HCT116 (cell line): ENCODE data around the gene AVL9. TPM values are rescaled to one million over a fixed set of nuclear protein-coding genes. Genes with fewer than 3 reads are reported as not detected.

ENCODE experiments used
- ATAC-seq: fragments of 200-7000 bp; cut with Tn5 transposase; 2 replicates; pipeline ENCODE4 v1.9.1; 2020; ENCODE audit warnings: mild to moderate bottlenecking, moderate library complexity
- BruUV-seq: library from RNA; stranded (reverse); fragments of 400-500 nt; replicated peaks from 2 replicates; lab custom pipeline; 2021; lab: Mats Ljungman, UMichigan
- CTCF ChIA-PET: fragments of 300-600 bp; sonication (Branson Sonifier 250); formaldehyde crosslinking; loops from one replicate; lab custom pipeline; 2021; ENCODE audit warnings: antibody characterized with exemption; lab: Charles Lee
- POLR2A ChIA-PET: fragments of 300-600, 350-600 bp; sonication (Branson Sonifier 250); formaldehyde crosslinking; loops from one replicate; lab custom pipeline; 2021; ENCODE audit warnings: antibody characterized with exemption; lab: Charles Lee
- RAD21 ChIA-PET, 2 experiments: fragments of 300-600 bp; sonication (Branson Sonifier 250); formaldehyde crosslinking; loops; one replicate each; lab custom pipeline; 2023; ENCODE audit warnings: low total read pairs in 2 of 2; ENCODE audit not compliant: uncharacterized antibody in 2 of 2, unreplicated experiment in 2 of 2, low non-redundant PET in 1 of 2; lab: Charles Lee
- DNase-seq: peaks from one replicate; pipeline ENCODE4 v3.0.0-alpha.2; 2010; ENCODE audit warnings: low read depth, low spot score
- H2AFZ ChIP-seq: fragments of 200-600 bp; shearing (Covaris generic), sonication (generic); 2 replicates; pipeline ENCODE4 v1.6.1; 2017; ENCODE audit warnings: low read depth, mixed run types, mixed read lengths, antibody characterized with exemption, low read length; ENCODE audit not compliant: poor library complexity, severe bottlenecking
- H3K27ac ChIP-seq: 2 replicates; pipeline ENCODE4 v1.5.1; 2012; ENCODE audit warnings: low read depth, low read length
- H3K27me3 ChIP-seq: fragments of 200-600 bp; sonication (generic); 2 replicates; pipeline ENCODE4 v1.6.1; 2016; ENCODE audit warnings: mixed run types, low read length, mixed read lengths; ENCODE audit not compliant: insufficient read depth
- H3K36me3 ChIP-seq, 2 experiments: fragments of 200-500 bp in 1 of 2; fragments of 200-600 bp in 1 of 2; sonication (Bioruptor generic) in 1 of 2; sonication (generic) in 1 of 2; 2 replicates each; pipeline versions ENCODE4 v1.5.1 to v1.6.1; 2014 to 2016; ENCODE audit warnings: low read length in 2 of 2, inconsistent platforms in 1 of 2, mixed read lengths in 1 of 2, mixed run types in 1 of 2; ENCODE audit not compliant: insufficient read depth in 2 of 2, control insufficient read depth in 1 of 2
- H3K4me1 ChIP-seq, 2 experiments: fragments of 200-600 bp in 1 of 2; sonication (generic) in 1 of 2; 2 replicates each; pipeline versions ENCODE4 v1.5.1 to v1.6.1; 2012 to 2017; ENCODE audit warnings: low read length in 2 of 2, inconsistent platforms in 1 of 2, mild to moderate bottlenecking in 1 of 2, mixed read lengths in 1 of 2, mixed run types in 1 of 2, moderate library complexity in 1 of 2; ENCODE audit not compliant: insufficient read depth in 2 of 2, control insufficient read depth in 1 of 2
- H3K4me2 ChIP-seq: fragments of 200-600 bp; sonication (generic); 2 replicates; pipeline ENCODE4 v1.6.1; 2017; ENCODE audit warnings: mixed run types, low read length, mixed read lengths
- H3K4me3 ChIP-seq, 2 experiments: fragments of 200-600 bp in 1 of 2; sonication (generic) in 1 of 2; replicated peaks in 1 of 2; 2 replicates each; pipeline ENCODE4 v1.5.1; 2011 to 2016; ENCODE audit warnings: low read length in 2 of 2, control low read depth in 1 of 2, low read depth in 1 of 2, mild to moderate bottlenecking in 1 of 2, mixed read lengths in 1 of 2, mixed run types in 1 of 2
- H3K79me2 ChIP-seq: fragments of 200-600 bp; sonication (generic); 2 replicates; pipeline ENCODE4 v1.6.1; 2017; ENCODE audit warnings: mild to moderate bottlenecking, mixed run types, low read length, moderate library complexity, mixed read lengths; ENCODE audit not compliant: insufficient read depth
- H3K9ac ChIP-seq: fragments of 200-600 bp; sonication (generic); 2 replicates; pipeline ENCODE4 v1.6.1; 2016; ENCODE audit warnings: low read length, mixed read lengths
- H3K9me2 ChIP-seq: fragments of 200-600 bp; sonication (generic), shearing (Covaris generic); 2 replicates; pipeline ENCODE4 v1.6.1; 2017; ENCODE audit warnings: mixed run types, mild to moderate bottlenecking, moderate library complexity; ENCODE audit not compliant: insufficient read depth
- H3K9me3 ChIP-seq, 2 experiments: fragments of 200-500 bp in 1 of 2; fragments of 200-600 bp in 1 of 2; sonication (Bioruptor generic) in 1 of 2; sonication (generic) in 1 of 2; 2 replicates each; pipeline ENCODE4 v1.6.1; 2014 to 2017; ENCODE audit warnings: low read length in 2 of 2, mixed read lengths in 2 of 2, inconsistent platforms in 1 of 2, low read depth in 1 of 2, mild to moderate bottlenecking in 1 of 2, mixed run types in 1 of 2, moderate library complexity in 1 of 2; ENCODE audit not compliant: control insufficient read depth in 1 of 2, insufficient read depth in 1 of 2
- H4K20me1 ChIP-seq: fragments of 200-600 bp; sonication (generic), shearing (Covaris generic); 2 replicates; pipeline ENCODE4 v1.6.1; 2017; ENCODE audit warnings: mixed run types, mild to moderate bottlenecking, moderate library complexity; ENCODE audit not compliant: insufficient read depth
- CBX3 ChIP-seq: IDR thresholded peaks from 2 replicates; pipeline ENCODE4 v1.6.1; 2012; ENCODE audit warnings: low read depth
- CEBPB ChIP-seq: IDR thresholded peaks from 2 replicates; pipeline ENCODE4 v1.6.1; 2012; ENCODE audit warnings: low read depth
- ELF1 ChIP-seq: IDR thresholded peaks from 2 replicates; pipeline ENCODE4 v1.6.1; 2012; ENCODE audit warnings: low read depth, borderline replicate concordance
- EZH2 ChIP-seq: fragments of 200-600 bp; sonication (generic); IDR thresholded peaks from 2 replicates; pipeline ENCODE4 v1.6.1; 2017; ENCODE audit warnings: antibody characterized with exemption, mixed run types
- POLR2AphosphoS5 ChIP-seq: IDR thresholded peaks from 2 replicates; pipeline ENCODE4 v1.6.1; 2011; ENCODE audit warnings: mild to moderate bottlenecking, low read depth, low read length, moderate library complexity
- REST ChIP-seq: IDR thresholded peaks from 2 replicates; pipeline ENCODE4 v1.6.1; 2012; ENCODE audit warnings: low read depth
- SP1 ChIP-seq: IDR thresholded peaks from 2 replicates; pipeline ENCODE4 v1.6.1; 2012; ENCODE audit warnings: low read depth
- SRF ChIP-seq: IDR thresholded peaks from 2 replicates; pipeline ENCODE4 v1.6.1; 2012; ENCODE audit warnings: low read depth
- TCF7L2 ChIP-seq: IDR thresholded peaks from 2 replicates; pipeline ENCODE4 v1.7.0; 2011; ENCODE audit warnings: borderline replicate concordance, inconsistent platforms; ENCODE audit not compliant: insufficient read depth, insufficient read length; ENCODE audit errors: extremely low read depth
- YY1 ChIP-seq: IDR thresholded peaks from 2 replicates; pipeline ENCODE4 v1.6.1; 2011; ENCODE audit warnings: low read length, low read depth, moderate library complexity, mild to moderate bottlenecking; ENCODE audit not compliant: insufficient replicate concordance; ENCODE audit errors: extremely low read depth
- ZBTB33 ChIP-seq: IDR thresholded peaks from 2 replicates; pipeline ENCODE4 v1.6.1; 2011; ENCODE audit warnings: mild to moderate bottlenecking, low read length, moderate library complexity; ENCODE audit not compliant: insufficient replicate concordance; ENCODE audit errors: extremely low read depth
- ZNF274 ChIP-seq: fragments of 200-500 bp; sonication (Bioruptor generic); IDR thresholded peaks from 2 replicates; pipeline ENCODE4 v1.6.1; 2014; ENCODE audit warnings: mild to moderate bottlenecking, low read depth, low read length, inconsistent platforms
- intact Hi-C: fragments of 100-400 bp; cut with micrococcal nuclease; formaldehyde crosslinking; loops from 2 replicates; pipeline ENCODE4 v1.10.0; 2022
- total RNA-seq: library from RNA; stranded (reverse); gene quantifications from one replicate; pipeline ENCODE4 v1.2.1, GENCODE V29; 2021; ENCODE audit not compliant: unreplicated experiment

The AVL9 gene
- total RNA-seq, 1 experiment from 2014 or later = 89.0 TPM

GRCh38 chr7:32489788-32490126 lies 5.5 kb upstream of the AVL9 start:
- H3K4me1 ChIP-seq = peaks cover 10 to 22% of the 10 kb centered on the region in 2 experiments; a peak in 2 of 4 replicates
- peak overlapping the region; percentile 76 for H3K9ac ChIP-seq
- CTCF ChIA-PET = no interaction called here
- H3K79me2 ChIP-seq = peaks cover 22% of the 10 kb centered on the region
- POLR2A ChIA-PET = no interaction called here
- TF ChIP-seq SP1 (no peak), TCF7L2 (no peak)
- TF ChIP-seq, all 23 proteins: peak for 0
- Histone ChIP-seq H3K27me3 (no peaks in the 10 kb centered on the region), H3K4me2 (peak overlapping the region; percentile 81), H4K20me1 (no peaks in the 10 kb centered on the region), H3K4me3 (peak overlapping the region; percentile 84 to 87), H3K9me3 (no peaks in the 10 kb centered on the region), H3K36me3 (peaks cover 15 to 28% of the 10 kb centered on the region in 2 experiments), H3K9me2 (no peaks in the 10 kb centered on the region), H3K27ac (peak overlapping the region; percentile 77), H2AFZ (no peak overlapping the region)
- peak; percentile 53 for ATAC-seq
- DNase-seq = no peak
- TSS peak; percentile 35 for BruUV-seq
- RAD21 ChIA-PET = no interaction called here
- intact Hi-C loops = loop anchor here (2.0 to 10.0 kb wide), 3 partner anchors 169 to 1895 kb away; partner anchors contain the start of gene GARS1

GRCh38 chr7:32490127-32490796 lies 5.0 kb upstream of the AVL9 start, which contains the start of gene LSM5:
Gene LSM5, minus strand, starts transcription at chr7:32490380. Its CDS starts 15 bp downstream, at chr7:32490365.
- Histone ChIP-seq H3K79me2 (peaks cover 22% of the 10 kb centered on the region), H3K4me2 (peak within 1 kb of the TSS; percentile 81), H3K9ac (peak within 1 kb of the TSS; percentile 76), H3K9me2 (no peaks in the 10 kb centered on the region), H3K27ac (peak within 1 kb of the TSS; percentile 77), H3K9me3 (no peaks in the 10 kb centered on the region), H2AFZ (peak within 1 kb of the TSS; percentile 79), H3K4me1 (peaks cover 10 to 22% of the 10 kb centered on the region in 2 experiments; a peak in 2 of 4 replicates), H3K4me3 (peak within 1 kb of the TSS; percentile 84 to 87), H4K20me1 (no peaks in the 10 kb centered on the region), H3K27me3 (no peaks in the 10 kb centered on the region), H3K36me3 (peaks cover 15 to 28% of the 10 kb centered on the region in 2 experiments)
- CTCF ChIA-PET = no interaction called here
- intact Hi-C loops = loop anchor here (2.0 to 10.0 kb wide), 3 partner anchors 169 to 1895 kb away; partner anchors contain the start of gene GARS1
- BruUV-seq = no TSS peak
- POLR2A ChIA-PET = no interaction called here
- peak; percentile 71 for ATAC-seq
- DNase-seq = peak; percentile 94
- RAD21 ChIA-PET = interaction anchor here in 1 of 2 experiments (0.5 kb wide), 1 partner anchor 310 kb away, joined by 3 read pairs; no protein-coding TSS in a partner anchor
- TF ChIP-seq CEBPB = no peak; the same call in 1 of the 2 replicates
- TF ChIP-seq YY1 = peak; percentile 94
- peak; percentile 82 for TF ChIP-seq TCF7L2
- no peak for TF ChIP-seq REST
- peak; percentile 94 for TF ChIP-seq SP1
- peak; percentile 73 for TF ChIP-seq ELF1
- TF ChIP-seq SRF = peak; percentile 96
- peak; percentile 98 for TF ChIP-seq CBX3
- TF ChIP-seq ZNF274 = no peak
- no peak for TF ChIP-seq EZH2
- peak; percentile 8 for TF ChIP-seq ZBTB33
- TF ChIP-seq POLR2AphosphoS5 = peak; percentile 87
